Hepatocyte (in vitro differentiated cells): ENCODE data around the gene EPM2AIP1.

Source experiments
- CTCF ChIP-seq: fragments of 200-600 bp; sonication (generic); IDR thresholded peaks from 2 replicates; pipeline ENCODE4 v1.5.1; 2016; ENCODE audit warnings: antibody characterized with exemption, mild to moderate bottlenecking; ENCODE audit not compliant: poor library complexity
- EZH2 ChIP-seq: fragments of 200-600 bp; sonication (generic); IDR thresholded peaks from 2 replicates; pipeline ENCODE4 v1.6.1; 2016; ENCODE audit warnings: antibody characterized with exemption, mild to moderate bottlenecking, borderline replicate concordance

GRCh38 chr3:37032961-37033360 is 40.0 kb upstream of the EPM2AIP1 start:
- no peak for TF ChIP-seq EZH2
- no peak for TF ChIP-seq CTCF
